K562 (cell line): Measurements from ENCODE around the gene TBL2. TPM values are rescaled to one million over a fixed set of nuclear protein-coding genes. Genes with fewer than 3 reads are reported as not detected.
A peak's percentile ranks its signal among the peaks of the same experiment; 100 is the strongest.

Source experiments
- BRF2 ChIP-seq: IDR thresholded peaks from 3 replicates; pipeline ENCODE4 v1.6.1; 2011; ENCODE audit warnings: borderline replicate concordance, mild to moderate bottlenecking; ENCODE audit not compliant: insufficient read length, insufficient read depth
- CHD2 ChIP-seq: IDR thresholded peaks from 2 replicates; pipeline ENCODE4 v1.6.1; 2011; ENCODE audit warnings: low read depth, low read length
- CREB3L1 ChIP-seq: fragments of 450-650 bp; IDR thresholded peaks from 2 replicates; pipeline ENCODE4 v1.6.1; 2014; ENCODE audit warnings: low read depth, mild to moderate bottlenecking, moderate library complexity, borderline replicate concordance
- DMBX1 ChIP-seq: fragments of 250-450 bp; sonication (Bioruptor Pico); IDR thresholded peaks from 2 replicates; pipeline ENCODE4 v1.8.0; 2022; ENCODE audit warnings: inconsistent platforms, mild to moderate bottlenecking, moderate library complexity, borderline replicate concordance
- FOXA3 ChIP-seq, 2 experiments: fragments of 450-650 bp in 1 of 2; sonication (generic) in 1 of 2; formaldehyde crosslinking; IDR thresholded peaks in 1 of 2; conservative IDR thresholded peaks in 1 of 2; 2 replicates each; pipeline versions ENCODE4 v1.4.0 to v1.8.0; 2020 to 2022; ENCODE audit warnings: mild to moderate bottlenecking in 2 of 2, missing genetic modification reagents in 1 of 2
- HDGF ChIP-seq: fragments of 450-650 bp; IDR thresholded peaks from 2 replicates; pipeline ENCODE4 v1.6.1; 2016
- MCM3 ChIP-seq: fragments of 450-650 bp; IDR thresholded peaks from 2 replicates; pipeline ENCODE4 v1.6.1; 2016
- MIER1 ChIP-seq: fragments of 450-650 bp; IDR thresholded peaks from 2 replicates; pipeline ENCODE4 v1.6.1; 2016; ENCODE audit warnings: antibody characterized with exemption, mild to moderate bottlenecking, low read depth
- NFIX ChIP-seq: fragments of 250-450 bp; sonication (Bioruptor Pico); IDR thresholded peaks from 2 replicates; pipeline ENCODE4 v1.4.0; 2020; ENCODE audit warnings: low read depth, mild to moderate bottlenecking, moderate library complexity
- PKNOX1 ChIP-seq: fragments of 450-650 bp; IDR thresholded peaks from 2 replicates; pipeline ENCODE4 v1.6.1; 2016
- POLR2G ChIP-seq: fragments of 200-400 bp; formaldehyde crosslinking; IDR thresholded peaks from 2 replicates; pipeline ENCODE4 v1.6.1; 2017; ENCODE audit warnings: low read depth, mild to moderate bottlenecking, antibody characterized with exemption, low read length, moderate library complexity
- PREB ChIP-seq: sonication (generic); formaldehyde crosslinking; IDR thresholded peaks from 2 replicates; pipeline ENCODE4 v1.8.1; 2023; ENCODE audit warnings: mild to moderate bottlenecking, missing genetic modification reagents
- RBBP5 ChIP-seq: fragments of 200-600 bp; sonication (generic); IDR thresholded peaks from 2 replicates; pipeline ENCODE4 v1.6.1; 2012; ENCODE audit warnings: borderline replicate concordance, mild to moderate bottlenecking, low read length, control low read depth, inconsistent platforms; ENCODE audit not compliant: insufficient read depth, poor library complexity, severe bottlenecking
- SETDB1 ChIP-seq: IDR thresholded peaks from one replicate; pipeline ENCODE4 v1.6.1; 2012; ENCODE audit warnings: low read length, control low read depth, inconsistent platforms
- SIN3A ChIP-seq, 2 experiments: fragments of 150-350 bp in 1 of 2; IDR thresholded peaks; 2 replicates each; pipeline ENCODE4 v1.6.1; 2011 to 2016; ENCODE audit warnings: borderline replicate concordance in 2 of 2, low read depth in 2 of 2, low read length in 2 of 2, mild to moderate bottlenecking in 2 of 2, moderate library complexity in 2 of 2; ENCODE audit not compliant: control insufficient read depth in 1 of 2
- SIN3B ChIP-seq: fragments of 450-650 bp; IDR thresholded peaks from 2 replicates; pipeline ENCODE4 v1.6.1; 2017; ENCODE audit warnings: low read depth, mild to moderate bottlenecking, moderate library complexity
- SRSF1 ChIP-seq: fragments of 200-400 bp; formaldehyde crosslinking; IDR thresholded peaks from 2 replicates; pipeline ENCODE4 v1.6.1; 2017; ENCODE audit warnings: mild to moderate bottlenecking, low read depth, low read length, moderate library complexity
- VEZF1 ChIP-seq: fragments of 200-800 bp; sonication (Bioruptor generic); IDR thresholded peaks from 2 replicates; pipeline ENCODE4 v1.6.1; 2017; ENCODE audit warnings: missing genetic modification characterization, missing compliant biosample characterization
- ZEB2 ChIP-seq: fragments of 450-650 bp; IDR thresholded peaks from 2 replicates; pipeline ENCODE4 v1.6.1; 2016
- ZFP30 ChIP-seq: fragments of 250-450 bp; sonication (Bioruptor Pico); IDR thresholded peaks from 2 replicates; pipeline ENCODE4 v1.8.0; 2022; ENCODE audit warnings: moderate library complexity, mild to moderate bottlenecking, inconsistent platforms, borderline replicate concordance
- ZKSCAN3 ChIP-seq: fragments of 250-450 bp; sonication (Bioruptor Pico); IDR thresholded peaks from 2 replicates; pipeline ENCODE4 v1.4.0; 2020
- ZNF507 ChIP-seq: conservative IDR thresholded peaks from 2 replicates; pipeline ENCODE4 v1.6.1; 2017; ENCODE audit warnings: missing genetic modification characterization, missing compliant biosample characterization
- polyA plus RNA-seq, 8 experiments: library from polyadenylated mRNA; depleted of rRNA in 4 of 8; stranded (reverse) in 5 of 8; unstranded in 3 of 8; fragments of >200 nt; fragmentation: Nextera tagmentation in 2 of 8; fragmentation: Illumina TruSeq in 1 of 8; extraction: Ambion mirVana in 2 of 8; extraction: Trizol in 1 of 8; gene quantifications; 2 replicates each; pipeline versions ENCODE4 v1.2.1 to v1.2.3, GENCODE V29; 2011 to 2014; ENCODE audit warnings: inconsistent platforms in 1 of 8, missing spikeins in 1 of 8
- total RNA-seq, 7 experiments: library from RNA; depleted of rRNA in 6 of 7; stranded (reverse); fragments of >200 nt in 6 of 7; fragmentation: Illumina TruSeq in 2 of 7; extraction: Trizol in 2 of 7; gene quantifications; 2 replicates each; pipeline versions ENCODE4 v1.2.1 to v1.2.3, GENCODE V29; 2011 to 2021; ENCODE audit warnings: low replicate concordance in 1 of 7

TBL2 gene
- total and polyA plus RNA-seq, 9 of the 15 experiments (the other 6 are each of a cell fraction or from before 2014, with no cell fraction given) = 2.5 to 123 (median 49.2) TPM

GRCh38 chr7:73622909-73623797 lies 44.8 kb upstream of the TBL2 start (continued):
- no peak for TF ChIP-seq PREB (CRISPR knock-in tag)
- no peak for TF ChIP-seq ZEB2
- TF ChIP-seq FOXA3 (CRISPR knock-in tag; conservative IDR thresholded peaks at IDR 0.05 in 1 of 2, IDR thresholded peaks at IDR 0.05 in 1 of 2) = no peak
- no peak for TF ChIP-seq MCM3
- no peak for TF ChIP-seq HDGF
- TF ChIP-seq ZKSCAN3 (CRISPR knock-in tag) = no peak
- no peak for TF ChIP-seq SIN3B
- no peak for TF ChIP-seq NFIX (CRISPR knock-in tag)
- no peak for TF ChIP-seq CHD2
- TF ChIP-seq POLR2G = peak; percentile 78
- TF ChIP-seq DMBX1 (CRISPR knock-in tag) = no peak
- TF ChIP-seq BRF2 = no peak
- TF ChIP-seq ZFP30 (CRISPR knock-in tag) = no peak
- TF ChIP-seq SRSF1 = no peak
- no peak for TF ChIP-seq SIN3A (IDR thresholded peaks at IDR 0.05; ENCODE audit: borderline replicate concordance in 2 of 2, control insufficient read depth in 1 of 2, low read depth in 2 of 2, low read length in 2 of 2)
- no peak for TF ChIP-seq MIER1
- peak; percentile 80 for TF ChIP-seq VEZF1 (CRISPR knock-in tag)
- TF ChIP-seq ZNF507 (tag) = no peak
- TF ChIP-seq SETDB1 = no peak
- TF ChIP-seq CREB3L1 = no peak
- no peak for TF ChIP-seq RBBP5
- no peak for TF ChIP-seq PKNOX1
